ENCODE results near the gene FHL5. TPM values are rescaled to one million over a fixed set of nuclear protein-coding genes. Genes with fewer than 3 reads are reported as not detected.

The FHL5 gene
- total RNA-seq, 2 experiments from 2014 or later = not detected

Other genes starting within 250 kb of the FHL5 start
- gene UFL1, start 41.3 kb upstream of the FHL5 start, total RNA-seq = 10 to 100 TPM; 23.3 to 23.7 TPM